PFSK-1 (cell line): ENCODE data around the gene TMPRSS4.

ENCODE experiments used
- FOXP2 ChIP-seq: optimal IDR thresholded peaks from 2 replicates; pipeline ENCODE3; 2011; ENCODE audit warnings: borderline replicate concordance, control low read depth, inconsistent platforms; ENCODE audit not compliant: insufficient read depth; ENCODE audit errors: extremely low read length, extremely low read depth
- POLR2AphosphoS5 ChIP-seq: IDR thresholded peaks from 2 replicates; pipeline ENCODE4 v1.6.1; 2012; ENCODE audit warnings: low read depth, mild to moderate bottlenecking, control low read depth, low read length, moderate library complexity
- REST ChIP-seq, 2 experiments: IDR thresholded peaks; 2 replicates each; pipeline versions ENCODE4 v1.6.1 to v1.8.0; 2011 to 2012; ENCODE audit warnings: low read depth in 2 of 2, low read length in 2 of 2, control low read depth in 1 of 2, inconsistent platforms in 1 of 2, mild to moderate bottlenecking in 1 of 2, moderate library complexity in 1 of 2; ENCODE audit not compliant: insufficient read depth in 1 of 2
- SIN3A ChIP-seq: IDR thresholded peaks from 2 replicates; pipeline ENCODE4 v1.6.1; 2012; ENCODE audit warnings: mild to moderate bottlenecking, low read length, moderate library complexity, borderline replicate concordance; ENCODE audit not compliant: insufficient read depth
- TAF1 ChIP-seq: IDR thresholded peaks from 2 replicates; pipeline ENCODE4 v1.6.1; 2012; ENCODE audit warnings: low read length, control low read depth, borderline replicate concordance; ENCODE audit not compliant: insufficient read depth

The TMPRSS4 gene

GRCh38 chr11:118082880-118083552 lies 6.1 kb downstream of the TMPRSS4 start:
- TF ChIP-seq SIN3A (no peak), FOXP2 (no peak), REST (IDR thresholded peaks at IDR 0.05; ENCODE audit: insufficient read depth in 1 of 2, low read depth in 2 of 2, low read length in 2 of 2) (no peak), POLR2AphosphoS5 (no peak), TAF1 (no peak)

GRCh38 chr11:118084247-118084646 lies 7.4 kb downstream of the TMPRSS4 start:
- TF ChIP-seq TAF1 (no peak), FOXP2 (no peak), SIN3A (no peak), POLR2AphosphoS5 (no peak), REST (IDR thresholded peaks at IDR 0.05; ENCODE audit: insufficient read depth in 1 of 2, low read depth in 2 of 2, low read length in 2 of 2) (no peak)

- TF ChIP-seq REST (IDR thresholded peaks at IDR 0.05; ENCODE audit: insufficient read depth in 1 of 2, low read depth in 2 of 2, low read length in 2 of 2) (no peak), POLR2AphosphoS5 (no peak), SIN3A (no peak), TAF1 (no peak), FOXP2 (no peak)
Observed at GRCh38 chr11:118084656-118085055, 7.8 kb downstream of the TMPRSS4 start.

GRCh38 chr11:118086913-118087768 lies 10.3 kb downstream of the TMPRSS4 start, which contains the start of gene SMIM35:
Gene SMIM35 (minus strand): TSS chr11:118086963. CDS start chr11:118086757, 206 bp downstream.
- TF ChIP-seq TAF1 (no peak), FOXP2 (no peak), REST (IDR thresholded peaks at IDR 0.05; ENCODE audit: insufficient read depth in 1 of 2, low read depth in 2 of 2, low read length in 2 of 2) (no peak), SIN3A (no peak), POLR2AphosphoS5 (no peak)
